PFSK-1 (cell line): Measurements from ENCODE around the gene HIP1R.
A peak's percentile ranks its signal among the peaks of the same experiment; 100 is the strongest.

Experiments
- FOXP2 ChIP-seq: optimal IDR thresholded peaks from 2 replicates; pipeline ENCODE3; 2011; ENCODE audit warnings: borderline replicate concordance, control low read depth, inconsistent platforms; ENCODE audit not compliant: insufficient read depth; ENCODE audit errors: extremely low read length, extremely low read depth
- POLR2AphosphoS5 ChIP-seq: IDR thresholded peaks from 2 replicates; pipeline ENCODE4 v1.6.1; 2012; ENCODE audit warnings: low read depth, mild to moderate bottlenecking, control low read depth, low read length, moderate library complexity
- REST ChIP-seq, 2 experiments: IDR thresholded peaks; 2 replicates each; pipeline versions ENCODE4 v1.6.1 to v1.8.0; 2011 to 2012; ENCODE audit warnings: low read depth in 2 of 2, low read length in 2 of 2, control low read depth in 1 of 2, inconsistent platforms in 1 of 2, mild to moderate bottlenecking in 1 of 2, moderate library complexity in 1 of 2; ENCODE audit not compliant: insufficient read depth in 1 of 2
- SIN3A ChIP-seq: IDR thresholded peaks from 2 replicates; pipeline ENCODE4 v1.6.1; 2012; ENCODE audit warnings: mild to moderate bottlenecking, low read length, moderate library complexity, borderline replicate concordance; ENCODE audit not compliant: insufficient read depth
- TAF1 ChIP-seq: IDR thresholded peaks from 2 replicates; pipeline ENCODE4 v1.6.1; 2012; ENCODE audit warnings: low read length, control low read depth, borderline replicate concordance; ENCODE audit not compliant: insufficient read depth

The HIP1R gene

GRCh38 chr12:122859303-122860039 is 24.2 kb downstream of the HIP1R start:
- TF ChIP-seq REST (IDR thresholded peaks at IDR 0.05; ENCODE audit: insufficient read depth in 1 of 2, low read depth in 2 of 2, low read length in 2 of 2) = no peak
- no peak for TF ChIP-seq SIN3A
- no peak for TF ChIP-seq POLR2AphosphoS5
- no peak for TF ChIP-seq FOXP2
- TF ChIP-seq TAF1 = no peak

- peak; percentile 35 for TF ChIP-seq FOXP2
- TF ChIP-seq SIN3A = no peak
Observed at GRCh38 chr12:122860040-122860853, 25.0 kb downstream of the HIP1R start.

GRCh38 chr12:122860854-122861586 is 25.8 kb downstream of the HIP1R start:
- TF ChIP-seq POLR2AphosphoS5 (0 out of 2 replicates have a peak, but pooled peaks have one; percentile 24), TAF1 (no peak)

- no peak for TF ChIP-seq TAF1
- TF ChIP-seq POLR2AphosphoS5 = no peak
- no peak for TF ChIP-seq FOXP2
- TF ChIP-seq REST (IDR thresholded peaks at IDR 0.05; ENCODE audit: insufficient read depth in 1 of 2, low read depth in 2 of 2, low read length in 2 of 2) = no peak
- no peak for TF ChIP-seq SIN3A
Observed at GRCh38 chr12:122861587-122861970, 26.3 kb downstream of the HIP1R start.

GRCh38 chr12:122862110-122862634 is 26.9 kb downstream of the HIP1R start:
- TF ChIP-seq POLR2AphosphoS5 (no peak), SIN3A (no peak), REST (IDR thresholded peaks at IDR 0.05; ENCODE audit: insufficient read depth in 1 of 2, low read depth in 2 of 2, low read length in 2 of 2) (no peak), FOXP2 (no peak), TAF1 (no peak)
